H1 (cell line): ENCODE measurements around the gene AGAP1. TPM values are rescaled to one million over a fixed set of nuclear protein-coding genes. Genes with fewer than 3 reads are reported as not detected.

Experiments
- CTCF ChIA-PET: fragments of 300-600 bp; sonication (Branson Sonifier 250); formaldehyde crosslinking; loops from one replicate; lab custom pipeline; 2021; ENCODE audit not compliant: partially characterized antibody; lab: Charles Lee
- POLR2A ChIA-PET: fragments of 300-600 bp; sonication (Branson Sonifier 250); formaldehyde crosslinking; loops from one replicate; lab custom pipeline; 2021; ENCODE audit warnings: inconsistent platforms; ENCODE audit not compliant: partially characterized antibody; lab: Charles Lee
- DNase-seq, 2 experiments: peaks; one replicate each; pipeline versions ENCODE4 v3.0.0 to v3.0.0-alpha.2; 2010 to 2022; ENCODE audit warnings: low spot score in 2 of 2, low read depth in 1 of 2, mixed read lengths in 1 of 2
- FAIRE-seq: peaks from 2 replicates; lab custom pipeline; 2011; peaks lifted over from hg19 to GRCh38; lab: Jason Lieb, UNC
- H2AFZ ChIP-seq: 2 replicates; pipeline ENCODE4 v1.8.1; 2012; ENCODE audit warnings: low read length, inconsistent platforms
- H2AK5ac ChIP-seq: 2 replicates; pipeline ENCODE4 v1.6.1; 2013; ENCODE audit warnings: low read depth, low read length
- H2BK120ac ChIP-seq: replicated peaks from 2 replicates; pipeline ENCODE3; 2013; ENCODE audit warnings: low read depth, low read length, inconsistent platforms
- H2BK12ac ChIP-seq: 2 replicates; pipeline ENCODE4 v1.6.1; 2013; ENCODE audit warnings: low read depth, low read length
- H2BK15ac ChIP-seq: 2 replicates; pipeline ENCODE4 v1.6.1; 2013; ENCODE audit warnings: low read length
- H2BK20ac ChIP-seq: 2 replicates; pipeline ENCODE4 v1.6.1; 2013; ENCODE audit warnings: low read length
- H2BK5ac ChIP-seq: 2 replicates; pipeline ENCODE4 v1.6.1; 2013; ENCODE audit warnings: low read depth, low read length
- H3K14ac ChIP-seq: 2 replicates; pipeline ENCODE4 v1.6.1; 2013; ENCODE audit warnings: inconsistent platforms; ENCODE audit not compliant: insufficient read length
- H3K18ac ChIP-seq: 2 replicates; pipeline ENCODE4 v1.6.1; 2013; ENCODE audit warnings: low read length; ENCODE audit errors: extremely low read depth
- H3K23ac ChIP-seq: 2 replicates; pipeline ENCODE4 v1.6.1; 2013; ENCODE audit warnings: inconsistent platforms; ENCODE audit not compliant: insufficient read length
- H3K23me2 ChIP-seq: 2 replicates; pipeline ENCODE4 v1.6.1; 2013; ENCODE audit warnings: low read depth, low read length
- H3K27ac ChIP-seq: 2 replicates; pipeline ENCODE4 v1.6.1; 2011; ENCODE audit warnings: low read depth, low read length, inconsistent platforms
- H3K27me3 ChIP-seq, 4 experiments: replicated peaks in 1 of 4; 1 replicate in 1 of 4; 2 replicates in 3 of 4; pipeline versions ENCODE4 v1.6.1 to v1.8.1; 2011 to 2013; ENCODE audit warnings: low read length in 3 of 4, mild to moderate bottlenecking in 3 of 4, inconsistent platforms in 2 of 4, mixed read lengths in 2 of 4, moderate library complexity in 1 of 4; ENCODE audit not compliant: control insufficient read depth in 3 of 4, insufficient read depth in 3 of 4; ENCODE audit errors: extremely low read depth in 1 of 4
- H3K36me3 ChIP-seq, 4 experiments: 2 replicates each; pipeline versions ENCODE4 v1.6.1 to v1.8.1; 2011 to 2013; ENCODE audit warnings: mild to moderate bottlenecking in 4 of 4, low read length in 3 of 4, moderate library complexity in 2 of 4, control low read depth in 1 of 4, inconsistent platforms in 1 of 4; ENCODE audit not compliant: insufficient read depth in 4 of 4, control insufficient read depth in 2 of 4
- H3K4ac ChIP-seq: replicated peaks from 2 replicates; pipeline ENCODE3; 2013; ENCODE audit warnings: low read length, low read depth, mixed read lengths, inconsistent platforms; ENCODE audit not compliant: insufficient read length
- H3K4me1 ChIP-seq, 4 experiments: replicated peaks in 1 of 4; 1 replicate in 1 of 4; 2 replicates in 3 of 4; pipeline versions ENCODE4 v1.6.1 to v1.8.1; 2011 to 2013; ENCODE audit warnings: low read length in 3 of 4, inconsistent platforms in 2 of 4, mixed read lengths in 1 of 4; ENCODE audit not compliant: insufficient read depth in 4 of 4, control insufficient read depth in 3 of 4
- H3K4me2 ChIP-seq, 2 experiments: 2 replicates each; pipeline versions ENCODE4 v1.6.1 to v1.8.1; 2011 to 2013; ENCODE audit warnings: low read depth in 2 of 2, low read length in 2 of 2, control low read depth in 1 of 2, inconsistent platforms in 1 of 2, mild to moderate bottlenecking in 1 of 2; ENCODE audit not compliant: insufficient read depth in 1 of 2
- H3K4me3 ChIP-seq, 4 experiments: fragments of 200-600, 300-600 bp in 1 of 4; sonication (generic), shearing (Covaris generic), sonication (Bioruptor Twin) in 1 of 4; 2 replicates each; pipeline versions ENCODE4 v1.5.1 to v1.8.1; 2011 to 2016; ENCODE audit warnings: low read length in 4 of 4, low read depth in 3 of 4, control low read depth in 2 of 4, inconsistent platforms in 2 of 4, mild to moderate bottlenecking in 2 of 4, mixed read lengths in 1 of 4, moderate library complexity in 1 of 4; ENCODE audit not compliant: insufficient read depth in 2 of 4; ENCODE audit errors: extremely low read depth in 1 of 4
- H3K56ac ChIP-seq: replicated peaks from 2 replicates; pipeline ENCODE3; 2013; ENCODE audit warnings: low read depth, mild to moderate bottlenecking, mixed read lengths, low read length, inconsistent platforms; ENCODE audit not compliant: insufficient read length
- H3K79me1 ChIP-seq: 2 replicates; pipeline ENCODE4 v1.6.1; 2013; ENCODE audit warnings: low read depth, low read length, control low read depth
- H3K79me2 ChIP-seq, 2 experiments: 2 replicates each; pipeline versions ENCODE4 v1.6.1 to v1.8.1; 2012 to 2013; ENCODE audit warnings: low read length in 2 of 2, mild to moderate bottlenecking in 2 of 2, inconsistent platforms in 1 of 2; ENCODE audit not compliant: insufficient read depth in 2 of 2, control insufficient read depth in 1 of 2
- H3K9ac ChIP-seq, 4 experiments: replicated peaks in 1 of 4; 1 replicate in 1 of 4; 2 replicates in 3 of 4; pipeline versions ENCODE4 v1.6.1 to v1.8.1; 2011 to 2013; ENCODE audit warnings: low read depth in 3 of 4, low read length in 3 of 4, control low read depth in 2 of 4, mild to moderate bottlenecking in 2 of 4, moderate library complexity in 2 of 4, inconsistent platforms in 1 of 4; ENCODE audit errors: extremely low read depth in 1 of 4
- H3K9me3 ChIP-seq, 2 experiments: 2 replicates each; pipeline versions ENCODE4 v1.6.1 to v1.8.1; 2012 to 2013; ENCODE audit warnings: mild to moderate bottlenecking in 2 of 2, moderate library complexity in 2 of 2, control low read depth in 1 of 2, inconsistent platforms in 1 of 2, low read depth in 1 of 2, low read length in 1 of 2, mixed read lengths in 1 of 2; ENCODE audit not compliant: insufficient read depth in 2 of 2
- H4K20me1 ChIP-seq, 2 experiments: replicated peaks in 1 of 2; 2 replicates each; pipeline versions ENCODE3 to v1.8.1; 2011 to 2013; ENCODE audit warnings: inconsistent platforms in 2 of 2, low read length in 2 of 2, mild to moderate bottlenecking in 1 of 2; ENCODE audit not compliant: insufficient read depth in 2 of 2, control insufficient read depth in 1 of 2
- H4K5ac ChIP-seq: 2 replicates; pipeline ENCODE4 v1.6.1; 2013; ENCODE audit warnings: low read length, low read depth, mixed read lengths, inconsistent platforms; ENCODE audit not compliant: insufficient read length
- H4K8ac ChIP-seq: 2 replicates; pipeline ENCODE4 v1.8.0; 2013; ENCODE audit warnings: mild to moderate bottlenecking, moderate library complexity, low read length, inconsistent platforms; ENCODE audit not compliant: insufficient read depth; ENCODE audit errors: extremely low read depth
- H4K91ac ChIP-seq: replicated peaks from 2 replicates; pipeline ENCODE3; 2013; ENCODE audit warnings: low read length, mixed read lengths, inconsistent platforms; ENCODE audit not compliant: insufficient read length
- ASH2L ChIP-seq: fragments of 200-600, 300-600 bp; sonication (generic); IDR thresholded peaks from one replicate; pipeline ENCODE4 v1.7.1; 2017; ENCODE audit warnings: low read length
- BCL11A ChIP-seq, 2 experiments: IDR thresholded peaks; one replicate each; pipeline ENCODE4 v1.6.1; 2011; ENCODE audit warnings: low read depth in 2 of 2, low read length in 2 of 2, mild to moderate bottlenecking in 2 of 2
- BRCA1 ChIP-seq: IDR thresholded peaks from 2 replicates; pipeline ENCODE4 v1.6.1; 2012; ENCODE audit warnings: low read depth, low read length, improper control_type of control experiment
- CBX5 ChIP-seq: fragments of 300-800, 300-1000 bp; sonication (generic); IDR thresholded peaks from 2 replicates; pipeline ENCODE4 v1.7.1; 2016; ENCODE audit warnings: antibody characterized with exemption, low read length, low read depth
- CHD1 ChIP-seq: IDR thresholded peaks from 2 replicates; pipeline ENCODE4 v1.6.1; 2012; ENCODE audit warnings: low read depth, low read length, improper control_type of control experiment
- CREB1 ChIP-seq: IDR thresholded peaks from 2 replicates; pipeline ENCODE4 v1.6.1; 2012; ENCODE audit warnings: inconsistent platforms
- CTBP2 ChIP-seq: IDR thresholded peaks from 2 replicates; pipeline ENCODE4 v1.7.0; 2011; ENCODE audit warnings: borderline replicate concordance, mild to moderate bottlenecking, moderate library complexity, mixed read lengths, low read length; ENCODE audit not compliant: insufficient read depth, insufficient read length
- EGR1 ChIP-seq: IDR thresholded peaks from 2 replicates; pipeline ENCODE4 v1.6.1; 2011; ENCODE audit warnings: low read depth, low read length, borderline replicate concordance
- HDAC2 ChIP-seq, 2 experiments: fragments of 300-600 bp in 1 of 2; sonication (generic) in 1 of 2; IDR thresholded peaks; 2 replicates each; pipeline ENCODE4 v1.6.1; 2011 to 2012; ENCODE audit warnings: low read depth in 2 of 2, low read length in 2 of 2, mild to moderate bottlenecking in 2 of 2, moderate library complexity in 2 of 2, borderline replicate concordance in 1 of 2, inconsistent platforms in 1 of 2
- KDM5A ChIP-seq: fragments of 200-600 bp; IDR thresholded peaks from 2 replicates; pipeline ENCODE4 v1.7.1; 2012; ENCODE audit warnings: mild to moderate bottlenecking, low read length, inconsistent platforms, mixed read lengths
- NRF1 ChIP-seq: IDR thresholded peaks from 2 replicates; pipeline ENCODE4 v1.6.1; 2011; ENCODE audit warnings: mild to moderate bottlenecking, low read depth, low read length, improper control_type of control experiment
- POLR2A ChIP-seq, 2 experiments: IDR thresholded peaks; 1 replicate in 1 of 2; 2 replicates in 1 of 2; pipeline ENCODE4 v1.6.1; 2011; ENCODE audit warnings: low read depth in 2 of 2, low read length in 2 of 2, mild to moderate bottlenecking in 2 of 2; ENCODE audit errors: control extremely low read depth in 1 of 2
- POLR2AphosphoS5 ChIP-seq: IDR thresholded peaks from 2 replicates; pipeline ENCODE4 v1.6.1; 2011; ENCODE audit warnings: low read depth, low read length
- RFX5 ChIP-seq: IDR thresholded peaks from 2 replicates; pipeline ENCODE4 v1.6.1; 2011; ENCODE audit warnings: low read depth, low read length, improper control_type of control experiment, borderline replicate concordance
- SP4 ChIP-seq: IDR thresholded peaks from 2 replicates; pipeline ENCODE4 v1.6.1; 2012; ENCODE audit warnings: low read length, inconsistent platforms
- TAF1 ChIP-seq: IDR thresholded peaks from 2 replicates; pipeline ENCODE4 v1.6.1; 2011; ENCODE audit warnings: mild to moderate bottlenecking, low read depth, low read length
- ZNF274 ChIP-seq: IDR thresholded peaks from 2 replicates; pipeline ENCODE4 v1.7.0; 2012; ENCODE audit warnings: low read length, borderline replicate concordance; ENCODE audit errors: extremely low read depth
- WGBS, 2 experiments: shearing (Covaris generic) in 1 of 2; methylation state at CpG; one replicate each; pipeline versions ENCODE4 v1.1.6 to v1.1.7; 2013 to 2015; ENCODE audit warnings: low lambda C conversion rate in 2 of 2, mixed read lengths in 2 of 2, inconsistent platforms in 1 of 2, low coverage in 1 of 2, missing lambda C conversion rate in 1 of 2; ENCODE audit not compliant: insufficient replicate concordance in 2 of 2, insufficient coverage in 1 of 2, insufficient read length in 1 of 2; ENCODE audit errors: extremely low coverage in 1 of 2, missing lambda C conversion rate in 1 of 2; 5-methylcytosine and 5-hydroxymethylcytosine counted together
- polyA plus RNA-seq, 7 experiments: library from polyadenylated mRNA; depleted of rRNA in 3 of 7; stranded (reverse) in 5 of 7; unstranded in 2 of 7; fragments of >200 nt in 5 of 7; fragments of 200-250 nt in 2 of 7; gene quantifications; 1 replicate in 5 of 7; 2 replicates in 1 of 7; 4 replicates in 1 of 7; pipeline versions ENCODE4 v1.2.1 to v1.2.3, GENCODE V29; 2011 to 2013; ENCODE audit warnings: missing spikeins in 2 of 7, mixed read lengths in 2 of 7
- total RNA-seq: library from RNA; stranded (reverse); fragmentation: NEBNext Ultra II Directional; extraction: Animal tissue kit (Norgen Biotek cat#: 25700); gene quantifications from 2 replicates; pipeline ENCODE4 v1.2.1, GENCODE V29; 2021

The AGAP1 gene
- total and polyA plus RNA-seq, 2 of the 8 experiments (the other 6 are each of a cell fraction or from before 2014, with no cell fraction given), result 18.1 to 39.4 TPM

- Histone ChIP-seq H4K5ac (no peak overlapping the region), H3K27me3 (no peaks in the 10 kb centered on the region), H3K23me2 (no peaks in the 10 kb centered on the region), H4K20me1 (peaks cover 2 to 10% of the 10 kb centered on the region in 2 experiments), H3K23ac (no peak overlapping the region), H3K9ac (no peak overlapping the region), H3K36me3 (no peaks in the 10 kb centered on the region), H2BK5ac (no peak overlapping the region), H2BK15ac (no peak overlapping the region), H3K79me1 (peaks cover 18% of the 10 kb centered on the region), H3K18ac (no peak overlapping the region), H3K4me2 (no peak overlapping the region), H2BK20ac (no peak overlapping the region), H3K27ac (no peak overlapping the region), H3K4ac (no peak overlapping the region), H3K14ac (no peak overlapping the region), H2BK120ac (no peak overlapping the region), H3K56ac (no peak overlapping the region), H2AFZ (no peak overlapping the region), H4K8ac (no peak overlapping the region), H4K91ac (no peak overlapping the region), H3K79me2 (peaks cover 0 to 61% of the 10 kb centered on the region in 2 experiments; a peak in 3 of 4 replicates), H3K4me3 (no peak overlapping the region), H3K4me1 (peaks cover 0 to 5% (median 4%) of the 10 kb centered on the region in 4 experiments; a peak in 4 of 7 replicates), H3K9me3 (no peaks in the 10 kb centered on the region), H2AK5ac (no peak overlapping the region), H2BK12ac (no peak overlapping the region)
- FAIRE-seq (no peak), DNase-seq (no peak)
- CTCF ChIA-PET, result interaction anchor here (1.4 kb wide), 1 partner anchor 15 kb away, joined by 3 read pairs; no protein-coding TSS in a partner anchor
- WGBS, 2 experiments, result 98% methylated on average over 2 of the region's 2 CpGs; no CpG with 5 or more reads in 1 of the 2 experiments
- POLR2A ChIA-PET, result no interaction called here
- TF ChIP-seq EGR1 (no peak), TAF1 (no peak), HDAC2 (IDR thresholded peaks at IDR 0.05; ENCODE audit: borderline replicate concordance in 1 of 2, low read depth in 2 of 2, low read length in 2 of 2) (no peak), CREB1 (no peak), KDM5A (no peak), RFX5 (no peak), CBX5 (no peak), BRCA1 (no peak), POLR2A (IDR thresholded peaks at IDR 0.05; ENCODE audit: control extremely low read depth in 1 of 2, low read depth in 2 of 2, low read length in 2 of 2) (no peak), CTBP2 (no peak), ZNF274 (no peak), SP4 (no peak), ASH2L (no peak), NRF1 (no peak), CHD1 (no peak), POLR2AphosphoS5 (no peak), BCL11A (IDR thresholded peaks at IDR 0.05; ENCODE audit: low read depth in 2 of 2, low read length in 2 of 2) (no peak)
These were observed 129.9 kb downstream of the AGAP1 start for GRCh38 chr2:235623752-235624151.
